Gastrocnemius medialis (tissue), 4 donors: ENCODE results near the gene ZMYND8.

Source experiments
- CTCF ChIP-seq, 5 experiments: fragments of 450-650 bp in 3 of 5; fragments of 200-600 bp in 2 of 5; sonication (generic) in 2 of 5; IDR thresholded peaks in 4 of 5; conservative IDR thresholded peaks in 1 of 5; 1 replicate in 4 of 5; 2 replicates in 1 of 5; pipeline ENCODE4 v1.5.1; 2016 to 2019; ENCODE audit warnings: antibody characterized with exemption in 5 of 5, mild to moderate bottlenecking in 3 of 5, moderate library complexity in 3 of 5
- POLR2A ChIP-seq, 2 donors: fragments of 450-650 bp; IDR thresholded peaks; one replicate each; pipeline ENCODE4 v1.6.1; 2017; ENCODE audit warnings: antibody characterized with exemption in 2 of 2, mild to moderate bottlenecking in 2 of 2, moderate library complexity in 2 of 2

GRCh38 chr20:47282864-47283263 is 73.6 kb downstream of the ZMYND8 start:
- TF ChIP-seq CTCF (IDR thresholded peaks at IDR 0.05 in 4 of 5, conservative IDR thresholded peaks at IDR 0.05 in 1 of 5) (no peak), POLR2A (IDR thresholded peaks at IDR 0.05) (no peak)
